ENCODE data around the gene NDUFB1.

NDUFB1 gene

DNA sequence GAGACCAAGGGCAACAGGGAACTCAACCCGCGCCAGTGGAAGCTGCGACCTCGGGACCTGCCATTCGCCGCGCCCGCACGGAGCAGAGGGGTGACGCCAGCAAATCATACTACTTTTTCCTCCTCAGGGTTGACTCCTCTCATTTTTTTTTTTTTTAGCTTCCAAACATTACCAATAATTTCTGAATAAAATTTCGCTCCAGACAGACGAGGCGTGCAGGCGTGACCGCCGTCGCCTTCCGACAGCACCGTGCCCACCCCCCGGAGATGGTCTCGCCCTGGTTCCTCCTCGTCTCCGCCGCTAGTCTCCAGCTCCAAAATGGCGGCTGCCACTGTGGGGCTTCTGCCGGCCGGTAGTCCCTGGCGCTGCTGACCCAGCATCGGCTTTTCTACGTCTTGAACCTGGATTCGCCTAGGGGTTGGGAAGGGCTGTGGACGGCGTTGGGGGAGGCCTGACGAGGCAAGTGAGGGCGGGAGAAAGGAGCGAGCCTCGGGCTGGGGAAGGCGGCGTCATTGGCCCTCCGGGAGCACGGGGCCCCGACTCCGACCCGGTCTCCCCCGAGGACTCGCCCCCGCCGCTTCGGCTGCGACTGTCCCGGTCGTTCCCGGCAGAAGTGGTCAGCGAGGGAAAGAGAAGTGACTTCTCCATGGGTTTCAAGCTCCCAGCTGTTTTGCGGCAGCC lies at the start of gene NDUFB1, which contains the start of gene CPSF2:
TSS of gene NDUFB1 (minus strand) at position 37 of the 681 bp plus-strand sequence. CDS start 4,069 bp downstream, outside the sequence.
TSS of gene CPSF2 (plus strand) at position 300 of the 681 bp plus-strand sequence. CDS start 9,016 bp downstream, outside the sequence.
- peak; percentile 74 for DNase-seq

- no peak for DNase-seq
Observed at GRCh38 chr14:92164958-92165357, 43.5 kb upstream of the NDUFB1 start.

- DNase-seq: no peak
Observed at GRCh38 chr14:92161521-92161920, 40.0 kb upstream of the NDUFB1 start.

GRCh38 chr14:92160619-92161018 lies 39.1 kb upstream of the NDUFB1 start:
- DNase-seq: no peak

- DNase-seq: no peak
Observed at GRCh38 chr14:92154283-92154942, 32.9 kb upstream of the NDUFB1 start.

DNA sequence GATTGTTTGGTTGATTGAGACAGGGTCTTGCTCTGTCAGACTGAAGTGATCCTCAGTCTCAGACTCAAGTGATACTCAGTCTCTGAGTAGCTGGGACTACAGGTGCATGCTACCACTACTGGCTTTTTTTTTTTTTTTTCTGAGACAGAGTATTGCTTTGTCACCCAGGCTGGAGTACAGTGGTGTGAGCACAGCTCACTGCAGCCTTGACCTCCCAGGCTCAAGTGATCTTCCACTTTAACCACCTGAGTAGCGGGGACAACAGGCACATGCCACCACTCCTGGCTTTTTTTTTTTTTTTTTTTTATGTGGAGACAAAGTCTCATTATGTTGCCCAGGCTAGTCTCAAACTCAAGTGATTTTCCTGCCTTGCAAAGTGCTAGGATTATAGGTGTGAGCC lies 32.1 kb upstream of the NDUFB1 start:
- no peak for DNase-seq

DNA sequence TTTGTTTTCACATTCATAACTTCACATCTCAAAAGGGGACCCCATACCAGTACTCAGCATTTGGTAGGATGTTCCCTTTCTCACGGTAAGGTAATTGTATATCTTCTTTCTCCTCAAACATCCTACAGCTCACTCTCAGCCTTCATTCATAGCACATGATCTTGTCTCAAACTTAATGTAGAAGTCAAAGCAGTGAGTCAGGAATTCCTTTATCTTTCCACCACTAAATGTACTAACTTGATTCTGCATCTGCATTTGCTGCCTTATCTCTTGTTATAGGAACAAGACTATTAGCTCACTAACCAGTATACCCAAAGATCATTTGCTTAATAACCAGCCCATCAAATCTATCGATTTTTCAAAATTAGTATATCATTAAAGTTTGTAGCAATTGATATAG lies 23.2 kb upstream of the NDUFB1 start:
- DNase-seq: no peak

- no peak for DNase-seq
Observed at GRCh38 chr14:92143962-92144361, 22.5 kb upstream of the NDUFB1 start.

GRCh38 chr14:92143309-92143708 lies 21.8 kb upstream of the NDUFB1 start:
- DNase-seq: no peak

DNA sequence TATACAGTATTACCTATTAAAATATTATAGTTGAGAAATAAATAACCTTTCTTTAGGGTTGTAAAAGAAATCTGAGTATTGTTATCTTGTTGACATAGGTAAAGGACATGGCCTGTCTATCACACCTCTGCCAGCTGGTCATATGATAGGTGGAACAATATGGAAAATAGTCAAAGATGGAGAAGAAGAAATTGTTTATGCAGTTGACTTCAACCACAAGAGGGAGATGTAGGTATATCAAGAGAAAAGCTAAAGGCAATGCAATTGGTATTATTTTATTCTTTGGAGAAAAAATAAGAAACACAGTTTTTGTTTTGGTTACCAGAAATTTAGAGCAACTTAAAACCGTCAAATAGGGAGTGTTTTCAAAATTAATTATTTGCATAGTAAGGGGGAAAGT lies 13.8 kb upstream of the NDUFB1 start:
- DNase-seq: no peak

GRCh38 chr14:92134456-92134855 lies 12.9 kb upstream of the NDUFB1 start:
- no peak for DNase-seq

GRCh38 chr14:92122761-92123160 lies 1.3 kb upstream of the NDUFB1 start:
- no peak for DNase-seq

- no peak for DNase-seq
Observed at GRCh38 chr14:92122351-92122677, 808 bp upstream of the NDUFB1 start.

- DNase-seq: no peak
Observed at GRCh38 chr14:92121207-92121669, 268 bp downstream of the NDUFB1 start.

DNA sequence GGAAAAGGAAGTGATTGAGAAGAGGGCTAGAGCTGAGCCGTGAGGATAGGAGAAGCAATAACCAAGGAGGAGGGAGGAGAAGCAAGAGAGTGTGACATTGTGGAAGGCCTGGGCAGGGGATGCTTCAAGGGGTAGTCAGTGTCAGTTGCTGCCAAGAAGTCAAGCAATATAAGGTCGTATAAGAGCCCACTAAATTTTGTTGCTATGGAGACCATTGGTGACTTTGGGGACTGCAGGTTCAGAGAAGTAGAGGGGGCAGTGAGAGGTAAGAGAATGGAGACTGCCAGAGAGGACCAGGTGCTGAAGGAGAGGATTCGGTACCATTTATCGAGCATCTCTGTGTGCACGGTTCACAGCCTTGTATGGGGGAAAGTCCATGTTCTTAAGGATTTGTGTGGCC lies 12.0 kb downstream of the NDUFB1 start:
- DNase-seq: no peak

GRCh38 chr14:92108345-92109254 lies 12.9 kb downstream of the NDUFB1 start:
- DNase-seq: no peak

- DNase-seq: peak; percentile 92
Observed at GRCh38 chr14:92106143-92106926, 15.2 kb downstream of the NDUFB1 start, which contains the start of gene ATXN3. Gene ATXN3, minus strand, starts transcription at chr14:92106582. Its CDS starts 30 bp downstream, at chr14:92106552.

DNA sequence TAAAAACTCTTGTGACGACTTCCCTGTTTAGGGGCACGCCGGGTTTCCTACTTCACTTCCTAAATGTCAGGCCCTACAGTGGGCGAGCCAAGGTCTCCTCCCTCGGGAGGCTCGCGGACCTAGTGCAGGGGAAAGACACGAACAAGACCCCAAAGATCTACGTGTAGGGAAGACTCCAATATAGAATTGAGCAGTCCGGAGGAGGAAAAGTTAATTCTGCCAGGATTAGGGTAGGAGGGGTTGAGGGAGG lies 15.7 kb downstream of the NDUFB1 start:
- DNase-seq: no peak

- DNase-seq: no peak
Observed at GRCh38 chr14:92105073-92105892, 16.2 kb downstream of the NDUFB1 start.

DNA sequence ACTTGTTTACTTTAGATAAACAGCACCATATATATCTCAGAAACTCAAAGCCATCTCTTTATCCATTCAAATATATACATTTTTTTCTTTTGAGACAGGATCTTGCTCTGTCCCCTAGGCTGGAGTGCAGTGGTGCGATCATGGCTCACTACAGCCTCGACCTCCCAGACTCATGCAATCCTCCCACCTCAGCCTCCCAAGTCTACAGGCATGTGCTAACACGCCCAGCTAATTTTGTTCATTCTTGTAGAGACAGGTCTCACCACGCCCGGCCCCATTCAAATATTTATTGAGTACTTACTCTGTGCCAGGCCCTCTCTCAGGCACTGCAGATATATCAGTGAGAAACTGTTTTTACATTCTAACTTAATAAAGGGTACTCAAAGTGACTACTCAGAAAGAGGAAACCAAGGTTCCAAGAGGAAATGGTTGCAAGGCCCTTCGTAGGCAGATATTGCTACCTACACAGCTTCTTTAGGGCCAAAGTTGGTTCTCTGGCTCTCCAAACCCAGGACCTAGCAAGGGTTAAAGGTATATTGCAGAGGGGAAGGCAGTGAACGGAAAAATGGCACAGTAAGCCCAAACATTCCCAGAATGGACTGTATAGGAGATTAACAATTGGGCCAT lies 18.0 kb downstream of the NDUFB1 start:
- DNase-seq: no peak

GRCh38 chr14:92099802-92100201 lies 21.7 kb downstream of the NDUFB1 start:
- no peak for DNase-seq

Measured in activated CD4-positive, alpha-beta T cell treated with anti-CD3 and anti-CD28 coated beads for 1 hour (primary cell).